ENCODE measurements around the gene EEFSEC.

The EEFSEC gene

GRCh38 chr3:128187495-128187894 lies 34.2 kb downstream of the EEFSEC start:
- Histone ChIP-seq H3K9me3 (ENCODE audit: control insufficient read depth in 1 of 2, low read length in 2 of 2) (no peaks in the 10 kb centered on the region), H3K4me1 (ENCODE audit: control insufficient read depth in 1 of 2, insufficient read depth in 2 of 2, low read length in 2 of 2) (peaks cover 0 to 4% of the 10 kb centered on the region in 2 donors), H3K27ac (ENCODE audit: low read length) (no peak overlapping the region), H3K4me3 (ENCODE audit: low read depth in 1 of 2, low read length in 2 of 2) (no peak overlapping the region), H3K36me3 (ENCODE audit: control insufficient read depth in 1 of 2, insufficient read depth in 2 of 2, low read length in 2 of 2) (no peaks in the 10 kb centered on the region), H3K27me3 (ENCODE audit: low read depth, low read length) (no peaks in the 10 kb centered on the region)

GRCh38 chr3:128188326-128188725 lies 35.0 kb downstream of the EEFSEC start:
- Histone ChIP-seq H3K4me3 (ENCODE audit: low read depth in 1 of 2, low read length in 2 of 2) (no peak overlapping the region), H3K4me1 (ENCODE audit: control insufficient read depth in 1 of 2, insufficient read depth in 2 of 2, low read length in 2 of 2) (peaks cover 0 to 4% of the 10 kb centered on the region in 2 donors), H3K36me3 (ENCODE audit: control insufficient read depth in 1 of 2, insufficient read depth in 2 of 2, low read length in 2 of 2) (no peaks in the 10 kb centered on the region), H3K9me3 (ENCODE audit: control insufficient read depth in 1 of 2, low read length in 2 of 2) (no peaks in the 10 kb centered on the region), H3K27ac (ENCODE audit: low read length) (no peak overlapping the region), H3K27me3 (ENCODE audit: low read depth, low read length) (no peaks in the 10 kb centered on the region)

GRCh38 chr3:128188956-128189355 lies 35.7 kb downstream of the EEFSEC start:
- H3K27me3 ChIP-seq (ENCODE audit: low read depth, low read length) = no peaks in the 10 kb centered on the region
- no peak overlapping the region for H3K4me3 ChIP-seq (ENCODE audit: low read depth in 1 of 2, low read length in 2 of 2)
- H3K36me3 ChIP-seq (ENCODE audit: control insufficient read depth in 1 of 2, insufficient read depth in 2 of 2, low read length in 2 of 2) = no peaks in the 10 kb centered on the region
- H3K27ac ChIP-seq (ENCODE audit: low read length) = no peak overlapping the region
- no peaks in the 10 kb centered on the region for H3K9me3 ChIP-seq (ENCODE audit: control insufficient read depth in 1 of 2, low read length in 2 of 2)
- H3K4me1 ChIP-seq (ENCODE audit: control insufficient read depth in 1 of 2, insufficient read depth in 2 of 2, low read length in 2 of 2) = peaks cover 0 to 10% of the 10 kb centered on the region in 2 donors

- no peaks in the 10 kb centered on the region for H3K9me3 ChIP-seq (ENCODE audit: control insufficient read depth in 1 of 2, low read length in 2 of 2)
Measured at GRCh38 chr3:128190501-128190900, 37.2 kb downstream of the EEFSEC start.

DNA sequence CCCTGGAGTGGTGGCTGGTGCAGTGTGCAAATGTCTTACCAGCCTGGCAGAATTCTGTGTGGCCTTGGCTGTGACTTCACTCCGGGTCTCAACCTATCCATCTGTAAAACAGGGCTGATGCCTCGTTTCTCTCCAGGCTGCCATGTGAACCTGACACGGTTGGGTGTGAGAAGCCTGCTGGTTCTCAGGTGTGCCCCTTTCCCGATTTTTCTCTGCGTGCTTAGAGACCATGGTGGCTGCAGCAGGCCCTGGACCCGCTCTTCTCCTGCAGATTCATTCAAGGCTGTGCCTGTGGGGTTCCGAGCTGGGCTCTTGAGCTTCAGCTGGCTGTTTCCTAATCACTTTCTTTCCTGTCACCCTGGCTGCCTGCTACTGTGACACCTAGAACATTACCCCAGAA lies 38.9 kb downstream of the EEFSEC start:
- Histone ChIP-seq H3K27ac (ENCODE audit: low read length) (no peak overlapping the region), H3K27me3 (ENCODE audit: low read depth, low read length) (no peaks in the 10 kb centered on the region)

More at GRCh38 chr3:128190501-128190900, 37.2 kb downstream of the EEFSEC start:
- Histone ChIP-seq H3K4me1 (ENCODE audit: control insufficient read depth in 1 of 2, insufficient read depth in 2 of 2, low read length in 2 of 2) (peaks cover under 1 to 25% of the 10 kb centered on the region in 2 donors), H3K4me3 (ENCODE audit: low read depth in 1 of 2, low read length in 2 of 2) (no peak overlapping the region), H3K27ac (ENCODE audit: low read length) (no peak overlapping the region), H3K27me3 (ENCODE audit: low read depth, low read length) (no peaks in the 10 kb centered on the region), H3K36me3 (ENCODE audit: control insufficient read depth in 1 of 2, insufficient read depth in 2 of 2, low read length in 2 of 2) (no peaks in the 10 kb centered on the region)

DNA sequence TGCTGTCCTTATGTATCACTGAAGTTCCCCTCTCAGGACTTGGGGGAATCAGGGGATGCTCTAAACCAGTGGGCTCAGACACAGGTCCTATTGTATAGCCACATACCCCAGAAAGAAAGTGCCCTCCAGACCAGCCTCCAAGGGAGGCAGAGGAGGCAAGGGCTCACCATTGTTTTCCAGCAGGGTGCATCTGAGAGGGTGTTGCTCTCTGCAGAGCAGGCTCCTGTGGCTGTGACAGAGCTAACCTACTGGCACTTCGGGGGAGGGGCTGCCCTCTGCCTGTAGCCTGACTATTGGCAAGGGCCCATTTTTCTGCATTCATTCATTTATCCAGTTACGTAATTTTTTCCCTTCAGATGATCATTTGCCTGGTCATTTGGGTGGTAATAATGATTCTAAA lies 39.9 kb downstream of the EEFSEC start:
- H3K9me3 ChIP-seq (ENCODE audit: control insufficient read depth in 1 of 2, low read length in 2 of 2) = no peaks in the 10 kb centered on the region
- H3K36me3 ChIP-seq (ENCODE audit: control insufficient read depth in 1 of 2, insufficient read depth in 2 of 2, low read length in 2 of 2) = no peaks in the 10 kb centered on the region
- H3K4me3 ChIP-seq (ENCODE audit: low read depth in 1 of 2, low read length in 2 of 2) = no peak overlapping the region
- H3K4me1 ChIP-seq (ENCODE audit: control insufficient read depth in 1 of 2, insufficient read depth in 2 of 2, low read length in 2 of 2) = peaks cover 5 to 49% of the 10 kb centered on the region in 2 donors
- H3K27ac ChIP-seq (ENCODE audit: low read length) = no peak overlapping the region
- no peaks in the 10 kb centered on the region for H3K27me3 ChIP-seq (ENCODE audit: low read depth, low read length)

More for the DNA sequence above, 38.9 kb downstream of the EEFSEC start:
- no peaks in the 10 kb centered on the region for H3K36me3 ChIP-seq (ENCODE audit: control insufficient read depth in 1 of 2, insufficient read depth in 2 of 2, low read length in 2 of 2)
- no peak overlapping the region for H3K4me3 ChIP-seq (ENCODE audit: low read depth in 1 of 2, low read length in 2 of 2)
- H3K4me1 ChIP-seq (ENCODE audit: control insufficient read depth in 1 of 2, insufficient read depth in 2 of 2, low read length in 2 of 2) = peaks cover 5 to 38% of the 10 kb centered on the region in 2 donors
- no peaks in the 10 kb centered on the region for H3K9me3 ChIP-seq (ENCODE audit: control insufficient read depth in 1 of 2, low read length in 2 of 2)

- H3K36me3 ChIP-seq (ENCODE audit: control insufficient read depth in 1 of 2, insufficient read depth in 2 of 2, low read length in 2 of 2) = no peaks in the 10 kb centered on the region
- H3K27ac ChIP-seq (ENCODE audit: low read length) = no peak overlapping the region
- H3K27me3 ChIP-seq (ENCODE audit: low read depth, low read length) = no peaks in the 10 kb centered on the region
- H3K4me1 ChIP-seq (ENCODE audit: control insufficient read depth in 1 of 2, insufficient read depth in 2 of 2, low read length in 2 of 2) = peaks cover 5 to 52% of the 10 kb centered on the region in 2 donors
- H3K4me3 ChIP-seq (ENCODE audit: low read depth in 1 of 2, low read length in 2 of 2) = no peak overlapping the region
- no peaks in the 10 kb centered on the region for H3K9me3 ChIP-seq (ENCODE audit: control insufficient read depth in 1 of 2, low read length in 2 of 2)
Measured at GRCh38 chr3:128194843-128195242, 41.6 kb downstream of the EEFSEC start.

DNA sequence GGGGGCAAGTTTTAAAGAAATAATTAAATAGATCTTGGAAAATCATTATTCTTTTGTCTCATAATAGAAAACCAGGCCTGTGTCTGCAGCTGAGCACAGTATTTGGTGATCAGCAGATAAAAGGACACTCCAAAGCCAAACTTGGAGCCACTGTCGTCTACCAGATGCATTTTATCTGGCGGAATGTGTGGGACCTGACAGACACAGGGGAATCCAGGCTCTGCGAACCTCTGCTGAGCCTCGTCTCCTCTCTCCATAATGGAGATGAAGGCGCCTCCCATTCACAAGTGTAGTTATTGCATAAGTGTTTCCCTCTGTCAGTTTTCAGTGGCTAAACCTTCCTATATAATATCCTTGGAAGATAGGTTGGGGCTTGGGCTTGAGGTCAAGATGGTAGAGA lies 42.1 kb downstream of the EEFSEC start:
- H3K36me3 ChIP-seq (ENCODE audit: control insufficient read depth in 1 of 2, insufficient read depth in 2 of 2, low read length in 2 of 2) = no peaks in the 10 kb centered on the region
- H3K27ac ChIP-seq (ENCODE audit: low read length) = peak overlapping the region; percentile 40
- H3K9me3 ChIP-seq (ENCODE audit: control insufficient read depth in 1 of 2, low read length in 2 of 2) = no peaks in the 10 kb centered on the region

GRCh38 chr3:128195802-128196201 lies 42.5 kb downstream of the EEFSEC start:
- Histone ChIP-seq H3K9me3 (ENCODE audit: control insufficient read depth in 1 of 2, low read length in 2 of 2) (no peaks in the 10 kb centered on the region), H3K4me3 (ENCODE audit: low read depth in 1 of 2, low read length in 2 of 2) (no peak overlapping the region), H3K4me1 (ENCODE audit: control insufficient read depth in 1 of 2, insufficient read depth in 2 of 2, low read length in 2 of 2) (peaks cover 5 to 52% of the 10 kb centered on the region in 2 donors), H3K27ac (ENCODE audit: low read length) (peak overlapping the region; percentile 40), H3K36me3 (ENCODE audit: control insufficient read depth in 1 of 2, insufficient read depth in 2 of 2, low read length in 2 of 2) (no peaks in the 10 kb centered on the region), H3K27me3 (ENCODE audit: low read depth, low read length) (no peaks in the 10 kb centered on the region)

More for the DNA sequence above, 42.1 kb downstream of the EEFSEC start:
- no peak overlapping the region for H3K4me3 ChIP-seq (ENCODE audit: low read depth in 1 of 2, low read length in 2 of 2)
- no peaks in the 10 kb centered on the region for H3K27me3 ChIP-seq (ENCODE audit: low read depth, low read length)
- peaks cover 5 to 52% of the 10 kb centered on the region in 2 donors for H3K4me1 ChIP-seq (ENCODE audit: control insufficient read depth in 1 of 2, insufficient read depth in 2 of 2, low read length in 2 of 2)

- Histone ChIP-seq H3K27me3 (ENCODE audit: low read depth, low read length) (no peaks in the 10 kb centered on the region), H3K27ac (ENCODE audit: low read length) (no peak overlapping the region), H3K9me3 (ENCODE audit: control insufficient read depth in 1 of 2, low read length in 2 of 2) (no peaks in the 10 kb centered on the region), H3K4me1 (ENCODE audit: control insufficient read depth in 1 of 2, insufficient read depth in 2 of 2, low read length in 2 of 2) (peaks cover 5 to 52% of the 10 kb centered on the region in 2 donors), H3K36me3 (ENCODE audit: control insufficient read depth in 1 of 2, insufficient read depth in 2 of 2, low read length in 2 of 2) (no peaks in the 10 kb centered on the region), H3K4me3 (ENCODE audit: low read depth in 1 of 2, low read length in 2 of 2) (no peak overlapping the region)
Measured at GRCh38 chr3:128196647-128197046, 43.4 kb downstream of the EEFSEC start.

GRCh38 chr3:128197855-128198254 lies 44.6 kb downstream of the EEFSEC start:
- no peaks in the 10 kb centered on the region for H3K27me3 ChIP-seq (ENCODE audit: low read depth, low read length)
- H3K36me3 ChIP-seq (ENCODE audit: control insufficient read depth in 1 of 2, insufficient read depth in 2 of 2, low read length in 2 of 2) = no peaks in the 10 kb centered on the region
- H3K27ac ChIP-seq (ENCODE audit: low read length) = no peak overlapping the region
- H3K9me3 ChIP-seq (ENCODE audit: control insufficient read depth in 1 of 2, low read length in 2 of 2) = no peaks in the 10 kb centered on the region
- no peak overlapping the region for H3K4me3 ChIP-seq (ENCODE audit: low read depth in 1 of 2, low read length in 2 of 2)
- H3K4me1 ChIP-seq (ENCODE audit: control insufficient read depth in 1 of 2, insufficient read depth in 2 of 2, low read length in 2 of 2) = peaks cover 5 to 48% of the 10 kb centered on the region in 2 donors

GRCh38 chr3:128198313-128198712 lies 45.0 kb downstream of the EEFSEC start:
- Histone ChIP-seq H3K36me3 (ENCODE audit: control insufficient read depth in 1 of 2, insufficient read depth in 2 of 2, low read length in 2 of 2) (no peaks in the 10 kb centered on the region), H3K4me1 (ENCODE audit: control insufficient read depth in 1 of 2, insufficient read depth in 2 of 2, low read length in 2 of 2) (peaks cover 5 to 48% of the 10 kb centered on the region in 2 donors), H3K4me3 (ENCODE audit: low read depth in 1 of 2, low read length in 2 of 2) (no peak overlapping the region), H3K27me3 (ENCODE audit: low read depth, low read length) (no peaks in the 10 kb centered on the region), H3K27ac (ENCODE audit: low read length) (no peak overlapping the region), H3K9me3 (ENCODE audit: control insufficient read depth in 1 of 2, low read length in 2 of 2) (no peaks in the 10 kb centered on the region)
